Naive thymus-derived CD4-positive, alpha-beta T cell (primary cell): Measurements from ENCODE around the gene SCRG1. TPM values are rescaled to one million over a fixed set of nuclear protein-coding genes. Genes with fewer than 3 reads are reported as not detected.

Experiments used
- ATAC-seq: fragments of 150-1000 bp; cut with Tn5 transposase; 2 replicates; pipeline ENCODE4 v1.10.0; 2021; ENCODE audit warnings: mild to moderate bottlenecking, moderate library complexity
- CTCF ChIA-PET: fragments of 350-600 bp; sonication (Branson Sonifier 250); formaldehyde crosslinking; loops from one replicate; lab custom pipeline; 2021; ENCODE audit warnings: antibody characterized with exemption; lab: Charles Lee
- POLR2A ChIA-PET: fragments of 350-600 bp; sonication (Branson Sonifier 250); formaldehyde crosslinking; loops from one replicate; lab custom pipeline; 2021; ENCODE audit warnings: antibody characterized with exemption, inconsistent platforms; lab: Charles Lee
- DNase-seq, 9 donors: peaks; one replicate each; pipeline versions ENCODE4 v3.0.0 to v3.0.0-alpha.2; 2020 to 2022; ENCODE audit warnings: mixed read lengths in 1 of 9
- H3K27ac ChIP-seq: one replicate; pipeline ENCODE4 v1.7.0; 2013; ENCODE audit warnings: mild to moderate bottlenecking, low read depth, low read length, moderate library complexity
- H3K27me3 ChIP-seq, 2 donors: one replicate each; pipeline ENCODE4 v1.7.0; 2013; ENCODE audit warnings: low read length in 2 of 2, mild to moderate bottlenecking in 2 of 2, moderate library complexity in 2 of 2; ENCODE audit not compliant: control insufficient read depth in 2 of 2, insufficient read depth in 2 of 2
- H3K36me3 ChIP-seq, 3 experiments: 1 replicate in 2 of 3; 2 replicates in 1 of 3; pipeline ENCODE4 v1.7.0; 2013; ENCODE audit warnings: low read length in 3 of 3, mild to moderate bottlenecking in 3 of 3, moderate library complexity in 1 of 3; ENCODE audit not compliant: insufficient read depth in 3 of 3, control insufficient read depth in 2 of 3
- H3K4me1 ChIP-seq, 2 donors: one replicate each; pipeline ENCODE4 v1.7.0; 2013; ENCODE audit warnings: low read length in 2 of 2, mild to moderate bottlenecking in 2 of 2, moderate library complexity in 1 of 2; ENCODE audit not compliant: control insufficient read depth in 2 of 2, insufficient read depth in 2 of 2
- H3K4me3 ChIP-seq: 2 replicates; pipeline ENCODE4 v1.7.0; 2013; ENCODE audit warnings: mild to moderate bottlenecking, low read length
- H3K9me3 ChIP-seq, 3 experiments: 1 replicate in 2 of 3; 2 replicates in 1 of 3; pipeline ENCODE4 v1.7.0; 2013; ENCODE audit warnings: low read length in 3 of 3; ENCODE audit not compliant: control insufficient read depth in 2 of 3
- H3K27ac Mint-ChIP-seq, 9 donors: one replicate each; pipeline ENCODE4 v1.8.0; 2020 to 2022; ENCODE audit warnings: mixed read lengths in 9 of 9, mild to moderate bottlenecking in 8 of 9, moderate library complexity in 5 of 9, inconsistent platforms in 2 of 9
- H3K27me3 Mint-ChIP-seq, 5 donors: one replicate each; pipeline ENCODE4 v1.8.0; 2021 to 2022; ENCODE audit warnings: mixed read lengths in 5 of 5, mild to moderate bottlenecking in 1 of 5
- H3K36me3 Mint-ChIP-seq, 5 donors: one replicate each; pipeline ENCODE4 v1.8.0; 2020 to 2022; ENCODE audit warnings: mixed read lengths in 5 of 5, mild to moderate bottlenecking in 3 of 5, inconsistent platforms in 1 of 5
- H3K4me1 Mint-ChIP-seq, 7 donors: one replicate each; pipeline ENCODE4 v1.8.0; 2020 to 2022; ENCODE audit warnings: mixed read lengths in 7 of 7, mild to moderate bottlenecking in 3 of 7, inconsistent platforms in 1 of 7
- H3K4me3 Mint-ChIP-seq, 10 donors: one replicate each; pipeline ENCODE4 v1.8.0; 2020 to 2022; ENCODE audit warnings: mild to moderate bottlenecking in 10 of 10, mixed read lengths in 10 of 10, moderate library complexity in 6 of 10, inconsistent platforms in 2 of 10
- H3K9me3 Mint-ChIP-seq, 11 donors: one replicate each; pipeline ENCODE4 v1.8.0; 2020 to 2022; ENCODE audit warnings: mixed read lengths in 11 of 11, mild to moderate bottlenecking in 4 of 11, inconsistent platforms in 1 of 11, moderate library complexity in 1 of 11
- intact Hi-C, 2 donors: fragments of 100-400 bp; cut with micrococcal nuclease; formaldehyde crosslinking; loops; one replicate each; pipeline ENCODE4 v1.15.1; 2023
- polyA plus RNA-seq, 2 donors: library from polyadenylated mRNA; unstranded; fragments of 300-500 nt; fragmentation: Illumina TruSeq; gene quantifications; one replicate each; pipeline ENCODE4 v1.2.3, GENCODE V29; 2021
- total RNA-seq, 6 experiments: library from RNA in 5 of 6; stranded (reverse) in 5 of 6; gene quantifications; 1 replicate in 5 of 6; 2 replicates in 1 of 6; pipeline ENCODE4 v1.2.3 and lab custom pipeline; 2021 to 2026

SCRG1 gene
- total and polyA plus RNA-seq, 7 experiments from 2014 or later = not detected

DNA sequence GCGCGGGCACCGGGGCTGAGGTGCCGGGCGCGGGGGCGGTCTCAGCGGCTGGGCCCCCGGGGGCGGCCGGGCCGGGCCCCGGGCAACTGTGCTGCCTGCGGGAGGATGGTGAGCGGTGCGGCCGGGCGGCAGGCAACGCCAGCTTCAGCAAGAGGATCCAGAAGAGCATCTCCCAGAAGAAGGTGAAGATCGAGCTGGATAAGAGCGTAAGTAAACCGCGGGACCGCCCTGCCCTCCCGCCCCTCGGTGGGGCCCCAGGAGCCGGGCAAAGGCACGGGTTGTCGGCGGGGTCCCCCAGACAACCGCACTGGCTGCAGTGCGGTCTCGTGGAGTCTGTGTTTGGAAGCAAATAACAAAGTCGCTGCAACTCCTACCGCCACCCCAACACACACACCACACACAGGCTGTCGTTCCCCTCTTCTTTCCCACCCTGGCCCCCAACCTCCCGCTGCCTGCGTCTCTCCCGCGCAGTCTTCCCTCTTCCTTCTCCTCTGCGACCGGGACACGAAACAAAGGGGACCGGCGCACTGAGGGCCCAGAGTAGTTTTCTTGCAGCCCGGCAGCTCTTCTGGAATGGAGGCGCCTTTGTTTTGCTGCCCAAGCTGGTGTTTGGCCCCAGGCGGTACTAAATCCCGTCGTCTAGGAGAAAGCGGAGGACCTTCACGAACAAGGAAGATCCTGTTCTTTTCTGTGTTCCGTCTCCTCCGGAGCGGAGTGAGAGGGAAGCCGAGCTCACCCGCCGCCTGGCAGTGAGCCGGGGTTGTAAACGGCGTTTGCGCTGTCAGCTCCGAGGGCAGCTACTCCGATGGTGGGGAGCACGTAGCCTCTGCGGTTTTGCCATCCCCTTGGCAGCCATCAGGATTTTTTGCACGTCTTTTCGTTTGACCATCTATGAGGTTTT lies 27.4 kb downstream of the SCRG1 start:
- H3K27ac Mint-ChIP-seq = peak overlapping the region in 8 of 9 donors; percentile 9 to 91 (median 78)
- peaks cover 0 to 17% (median 0%) of the 10 kb centered on the region in 5 donors for H3K36me3 Mint-ChIP-seq
- peak overlapping the region; percentile 89 to 98 (median 94) for H3K4me3 Mint-ChIP-seq
- DNase-seq (peak; percentile 26 to 50 (median 44)), ATAC-seq (no peak)
- peaks cover 14 to 40% (median 18%) of the 10 kb centered on the region in 7 donors for H3K4me1 Mint-ChIP-seq
- intact Hi-C loops = loop anchor here (1.0 to 5.0 kb wide), 4 partner anchors 8 to 1151 kb away; partner anchors contain the start of gene HPGD (in 1 of the 2)
- peaks cover 2 to 34% (median 17%) of the 10 kb centered on the region in 5 donors for H3K27me3 Mint-ChIP-seq
- peaks cover 5 to 20% of the 10 kb centered on the region in 2 donors for H3K4me1 ChIP-seq
- H3K27me3 ChIP-seq = peaks cover 0 to 10% of the 10 kb centered on the region in 2 donors
- H3K9me3 ChIP-seq = no peaks in the 10 kb centered on the region
- POLR2A ChIA-PET = interaction anchor here (1.0 to 9.4 kb wide), 3 partner anchors 39 to 913 kb away, joined by 3 to 209 read pairs (median 3); partner anchors contain the start of gene HMGB2
- no peak overlapping the region for H3K27ac ChIP-seq
- CTCF ChIA-PET = interaction anchor here (0.5 to 2.4 kb wide), 2 partner anchors 14 to 38 kb away, joined by 5 to 8 read pairs; partner anchors contain the start of gene HMGB2
- H3K4me3 ChIP-seq = peak overlapping the region; percentile 99
- H3K36me3 ChIP-seq = peaks cover 0 to 3% (median 0%) of the 10 kb centered on the region in 3 experiments
- H3K9me3 Mint-ChIP-seq = peaks cover 0 to 3% (median 0%) of the 10 kb centered on the region in 11 donors

DNA sequence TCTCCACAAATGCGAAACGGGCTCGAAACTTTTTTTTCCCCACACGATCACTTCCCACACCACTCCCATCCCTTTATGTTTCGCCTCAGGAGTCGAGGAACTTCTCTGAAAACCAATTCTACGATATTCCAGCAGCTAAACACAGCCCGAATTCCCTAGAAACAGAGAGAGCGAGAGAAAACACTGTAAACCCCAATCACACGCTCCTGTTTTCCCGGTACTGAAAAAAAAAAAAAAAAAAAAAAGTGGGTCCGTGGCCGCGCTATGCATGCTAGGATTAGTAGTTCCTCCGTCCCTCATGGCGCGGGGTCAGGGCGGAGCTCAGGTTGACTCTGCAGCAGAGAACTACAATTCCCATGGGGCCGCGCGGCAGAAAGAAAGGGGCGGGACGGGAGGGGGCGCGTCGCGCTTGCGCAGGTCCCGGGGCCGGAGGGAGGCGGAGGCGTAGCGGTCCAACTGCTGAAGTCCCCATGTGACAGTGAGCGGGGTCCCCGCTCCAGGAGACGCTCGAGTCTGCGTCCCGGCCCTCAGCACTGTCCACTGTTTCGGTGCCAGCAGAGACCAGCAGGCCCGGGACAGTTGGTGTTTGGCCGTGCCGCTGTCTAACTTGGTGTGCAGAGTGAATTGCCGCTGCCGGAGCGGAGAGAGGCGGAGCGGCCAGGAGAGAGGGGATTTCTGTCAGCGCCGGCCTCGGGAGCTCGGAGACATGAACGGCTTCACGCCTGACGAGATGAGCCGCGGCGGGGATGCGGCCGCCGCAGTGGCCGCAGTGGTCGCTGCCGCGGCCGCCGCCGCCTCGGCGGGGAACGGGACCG lies 28.2 kb downstream of the SCRG1 start, which contains the start of gene SAP30:
SAP30 (plus strand) TSS at position 478 of the 815 bp plus-strand sequence; CDS start at position 707, 229 bp downstream.
- POLR2A ChIA-PET = interaction anchor here (0.6 to 9.4 kb wide), 5 partner anchors 16 to 914 kb away, joined by 3 to 209 read pairs (median 3); partner anchors contain the start of gene HMGB2
- peaks cover 0 to 14% (median 0%) of the 10 kb centered on the region in 5 donors for H3K36me3 Mint-ChIP-seq

GRCh38 chr4:173370130-173370476 lies 28.8 kb downstream of the SCRG1 start:
- H3K4me1 ChIP-seq = peaks cover 5 to 20% of the 10 kb centered on the region in 2 donors

More for the DNA sequence above, 28.2 kb downstream of the SCRG1 start, which contains the start of gene SAP30:
- Histone ChIP-seq H3K36me3 (peaks cover 0 to 3% (median 0%) of the 10 kb centered on the region in 3 experiments), H3K4me3 (peak within 1 kb of the TSS; percentile 99), H3K27ac (peak within 1 kb of the TSS; percentile 82), H3K9me3 (no peaks in the 10 kb centered on the region), H3K27me3 (peaks cover 0 to 10% of the 10 kb centered on the region in 2 donors), H3K4me1 (peaks cover 5 to 20% of the 10 kb centered on the region in 2 donors)
- Mint-ChIP-seq H3K4me1 (peaks cover 14 to 46% (median 18%) of the 10 kb centered on the region in 7 donors), H3K4me3 (peak within 1 kb of the TSS; percentile 89 to 100 (median 98)), H3K27ac (peak within 1 kb of the TSS; percentile 88 to 99 (median 97)), H3K9me3 (peaks cover 0 to 3% (median 0%) of the 10 kb centered on the region in 11 donors), H3K27me3 (peaks cover 2 to 29% (median 17%) of the 10 kb centered on the region in 5 donors)
- peak; percentile 91 for ATAC-seq
- intact Hi-C loops = loop anchor here (1.0 to 5.0 kb wide), 6 partner anchors 9 to 1152 kb away; partner anchors contain the start of genes GALNT7 (in 2 of the 2), HMGB2 (in 2 of the 2), CEP44 (in 1 of the 2) and FBXO8 (in 1 of the 2)
- peak; percentile 88 to 97 (median 91) for DNase-seq
- CTCF ChIA-PET = interaction anchor here (0.8 to 2.4 kb wide), 2 partner anchors 37 to 52 kb away, joined by 3 to 8 read pairs; partner anchors contain the start of gene HMGB2

DNA sequence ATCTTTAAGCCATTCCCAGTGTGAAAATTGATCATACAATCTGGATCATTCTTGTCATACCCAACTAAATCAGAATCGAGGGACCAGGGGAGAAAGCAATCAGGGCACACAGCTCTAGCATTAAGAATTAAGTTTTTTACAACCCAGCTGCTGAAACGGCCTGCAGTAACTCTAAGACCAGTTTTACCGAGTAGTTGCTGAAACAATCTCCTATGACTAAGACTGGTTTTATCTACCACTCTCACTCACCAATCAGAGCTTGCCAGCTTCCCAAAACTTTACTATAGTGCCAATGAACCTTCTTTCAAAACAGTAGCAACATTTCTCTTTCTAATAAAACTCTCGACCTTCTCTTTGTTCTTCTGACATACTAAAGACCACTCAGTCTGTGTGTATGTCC lies 31.0 kb downstream of the SCRG1 start:
- ATAC-seq (no peak), DNase-seq (no peak)
- H3K4me3 Mint-ChIP-seq = peak overlapping the region in 1 of 10 donors; percentile 100
- no peak overlapping the region for H3K27ac ChIP-seq
- H3K9me3 Mint-ChIP-seq = no peaks in the 10 kb centered on the region
- H3K36me3 ChIP-seq = peaks cover 0 to 3% (median 0%) of the 10 kb centered on the region in 3 experiments
- no peaks in the 10 kb centered on the region for H3K9me3 ChIP-seq
- POLR2A ChIA-PET = interaction anchor here (9.4 kb wide), 1 partner anchor 35 kb away, joined by 209 read pairs; the partner anchor contains the start of gene HMGB2
- H3K36me3 Mint-ChIP-seq = peaks cover 0 to 15% (median 0%) of the 10 kb centered on the region in 5 donors
- H3K4me1 Mint-ChIP-seq = peaks cover 14 to 41% (median 19%) of the 10 kb centered on the region in 7 donors
- no peak overlapping the region for H3K4me3 ChIP-seq
- peak overlapping the region in 1 of 9 donors; percentile 73 for H3K27ac Mint-ChIP-seq
- peaks cover 0 to 12% (median 9%) of the 10 kb centered on the region in 5 donors for H3K27me3 Mint-ChIP-seq
- peaks cover 0 to 6% of the 10 kb centered on the region in 2 donors for H3K27me3 ChIP-seq
- intact Hi-C loops = loop anchor here in 1 of 2 donors (2.0 kb wide), 2 partner anchors 15 to 117 kb away; no protein-coding TSS in a partner anchor
- CTCF ChIA-PET = interaction anchor here (2.5 kb wide), 1 partner anchor 49 kb away, joined by 10 read pairs; no protein-coding TSS in a partner anchor
- H3K4me1 ChIP-seq = peaks cover 5 to 17% of the 10 kb centered on the region in 2 donors

More at GRCh38 chr4:173370130-173370476, 28.8 kb downstream of the SCRG1 start:
- Mint-ChIP-seq H3K4me1 (peaks cover 14 to 49% (median 23%) of the 10 kb centered on the region in 7 donors), H3K27me3 (peaks cover 2 to 26% (median 17%) of the 10 kb centered on the region in 5 donors), H3K9me3 (peaks cover 0 to 3% (median 0%) of the 10 kb centered on the region in 11 donors), H3K4me3 (peak overlapping the region; percentile 89 to 100 (median 98)), H3K27ac (peak overlapping the region; percentile 55 to 99 (median 97)), H3K36me3 (peaks cover 0 to 18% (median 0%) of the 10 kb centered on the region in 5 donors)
- CTCF ChIA-PET = interaction anchor here (0.8 to 2.4 kb wide), 2 partner anchors 37 to 51 kb away, joined by 3 to 8 read pairs; partner anchors contain the start of gene HMGB2
- DNase-seq = peak in 4 of 9 donors; percentile 14 to 78 (median 52)
- H3K9me3 ChIP-seq = no peaks in the 10 kb centered on the region
- intact Hi-C loops = loop anchor here (1.0 to 5.0 kb wide), 5 partner anchors 36 to 1152 kb away; partner anchors contain the start of genes GALNT7 (in 2 of the 2), HMGB2 (in 2 of the 2), CEP44 (in 1 of the 2) and FBXO8 (in 1 of the 2)
- POLR2A ChIA-PET = interaction anchor here (0.8 to 9.4 kb wide), 6 partner anchors 12 to 914 kb away, joined by 3 to 209 read pairs (median 4); partner anchors contain the start of gene HMGB2
- peaks cover 0 to 3% (median 0%) of the 10 kb centered on the region in 3 experiments for H3K36me3 ChIP-seq
- H3K27ac ChIP-seq = peak overlapping the region; percentile 82
- ATAC-seq = peak; percentile 37
- peak overlapping the region; percentile 99 for H3K4me3 ChIP-seq
- peaks cover 0 to 10% of the 10 kb centered on the region in 2 donors for H3K27me3 ChIP-seq

- ChIA-PET POLR2A (interaction anchor here (9.4 kb wide), 1 partner anchor 34 kb away, joined by 209 read pairs; the partner anchor contains the start of gene HMGB2), CTCF (interaction anchor here (0.7 to 2.5 kb wide), 2 partner anchors 49 to 53 kb away, joined by 3 to 10 read pairs; no protein-coding TSS in a partner anchor)
- H3K9me3 Mint-ChIP-seq = no peaks in the 10 kb centered on the region
- Histone ChIP-seq H3K27me3 (no peaks in the 10 kb centered on the region), H3K36me3 (peaks cover 0 to 3% (median 0%) of the 10 kb centered on the region in 3 experiments), H3K4me3 (no peak overlapping the region), H3K27ac (no peak overlapping the region), H3K9me3 (no peaks in the 10 kb centered on the region), H3K4me1 (peaks cover 5 to 15% of the 10 kb centered on the region in 2 donors)
- peak overlapping the region in 1 of 9 donors; percentile 81 for H3K27ac Mint-ChIP-seq
- peaks cover 14 to 37% (median 19%) of the 10 kb centered on the region in 7 donors for H3K4me1 Mint-ChIP-seq
- ATAC-seq (no peak), DNase-seq (no peak)
- peaks cover 0 to 15% (median 0%) of the 10 kb centered on the region in 5 donors for H3K36me3 Mint-ChIP-seq
- H3K4me3 Mint-ChIP-seq = peak overlapping the region in 1 of 10 donors; percentile 100
- intact Hi-C loops = loop anchor here in 1 of 2 donors (2.0 kb wide), 1 partner anchor 14 kb away; no protein-coding TSS in a partner anchor
- peaks cover 0 to 7% (median 6%) of the 10 kb centered on the region in 5 donors for H3K27me3 Mint-ChIP-seq
Measured at GRCh38 chr4:173367285-173367684, 31.6 kb downstream of the SCRG1 start.
